Measurements from ENCODE around the gene PFN4.

DNA sequence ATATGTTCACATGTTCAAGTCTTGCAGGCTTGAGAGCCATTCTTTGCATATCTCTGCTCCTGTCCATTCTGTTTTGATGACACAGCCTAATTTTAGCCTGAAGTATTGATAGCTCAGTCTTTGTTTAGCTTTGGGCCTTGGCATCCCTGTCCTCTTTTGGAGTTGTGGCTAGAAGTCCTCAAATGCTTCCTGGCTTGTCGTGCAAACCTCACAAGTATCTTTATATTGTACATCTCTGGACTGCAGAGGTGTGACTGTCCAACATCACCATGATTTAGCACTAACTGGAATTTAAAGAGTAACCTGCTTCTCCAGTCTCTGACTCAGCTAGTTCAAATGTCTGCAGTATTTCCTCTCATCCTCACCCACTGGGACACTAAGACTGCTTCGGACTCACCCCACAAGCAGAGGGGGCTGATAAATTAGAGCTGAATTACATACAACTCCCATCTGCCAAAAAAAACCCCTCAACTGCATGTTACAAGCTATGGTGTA lies 11.7 kb downstream of the PFN4 start:
- TF ChIP-seq, protein P1, sequence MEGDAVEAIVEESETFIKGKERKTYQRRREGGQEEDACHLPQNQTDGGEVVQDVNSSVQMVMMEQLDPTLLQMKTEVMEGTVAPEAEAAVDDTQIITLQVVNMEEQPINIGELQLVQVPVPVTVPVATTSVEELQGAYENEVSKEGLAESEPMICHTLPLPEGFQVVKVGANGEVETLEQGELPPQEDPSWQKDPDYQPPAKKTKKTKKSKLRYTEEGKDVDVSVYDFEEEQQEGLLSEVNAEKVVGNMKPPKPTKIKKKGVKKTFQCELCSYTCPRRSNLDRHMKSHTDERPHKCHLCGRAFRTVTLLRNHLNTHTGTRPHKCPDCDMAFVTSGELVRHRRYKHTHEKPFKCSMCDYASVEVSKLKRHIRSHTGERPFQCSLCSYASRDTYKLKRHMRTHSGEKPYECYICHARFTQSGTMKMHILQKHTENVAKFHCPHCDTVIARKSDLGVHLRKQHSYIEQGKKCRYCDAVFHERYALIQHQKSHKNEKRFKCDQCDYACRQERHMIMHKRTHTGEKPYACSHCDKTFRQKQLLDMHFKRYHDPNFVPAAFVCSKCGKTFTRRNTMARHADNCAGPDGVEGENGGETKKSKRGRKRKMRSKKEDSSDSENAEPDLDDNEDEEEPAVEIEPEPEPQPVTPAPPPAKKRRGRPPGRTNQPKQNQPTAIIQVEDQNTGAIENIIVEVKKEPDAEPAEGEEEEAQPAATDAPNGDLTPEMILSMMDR (IDR thresholded peaks at IDR 0.05) = no peak
- TF ChIP-seq EP300 (IDR thresholded peaks at IDR 0.05) (no peak), POLR2AphosphoS5 (IDR thresholded peaks at IDR 0.05) (no peak)

All from suprapubic skin (tissue), 4 donors.